H1 (cell line): ENCODE results near the gene HTRA2.

Experiments
- CHD2 ChIP-seq: IDR thresholded peaks from 2 replicates; pipeline ENCODE4 v1.6.1; 2012; ENCODE audit warnings: low read length, improper control_type of control experiment
- EGR1 ChIP-seq: IDR thresholded peaks from 2 replicates; pipeline ENCODE4 v1.6.1; 2011; ENCODE audit warnings: low read depth, low read length, borderline replicate concordance
- KDM4A ChIP-seq: IDR thresholded peaks from one replicate; pipeline ENCODE4 v1.7.1; 2012; ENCODE audit warnings: low read depth, mild to moderate bottlenecking, moderate library complexity, low read length, inconsistent platforms; ENCODE audit not compliant: severe bottlenecking
- MAFK ChIP-seq: IDR thresholded peaks from 2 replicates; pipeline ENCODE4 v1.6.1; 2012; ENCODE audit warnings: low read depth, mild to moderate bottlenecking, improper control_type of control experiment, low read length
- POLR2A ChIP-seq, 2 experiments: IDR thresholded peaks; 1 replicate in 1 of 2; 2 replicates in 1 of 2; pipeline ENCODE4 v1.6.1; 2011; ENCODE audit warnings: low read depth in 2 of 2, low read length in 2 of 2, mild to moderate bottlenecking in 2 of 2; ENCODE audit errors: control extremely low read depth in 1 of 2
- SIRT6 ChIP-seq: IDR thresholded peaks from one replicate; pipeline ENCODE4 v1.7.1; 2012; ENCODE audit warnings: low read length, inconsistent platforms
- SP1 ChIP-seq: IDR thresholded peaks from 2 replicates; pipeline ENCODE4 v1.6.1; 2011; ENCODE audit warnings: low read depth, low read length
- YY1 ChIP-seq: IDR thresholded peaks from 2 replicates; pipeline ENCODE4 v1.6.1; 2011; ENCODE audit warnings: low read depth, mild to moderate bottlenecking, low read length
- TF ChIP-seq, protein P1 (sequence below), 3 experiments: IDR thresholded peaks; 1 replicate in 2 of 3; 2 replicates in 1 of 3; pipeline versions ENCODE4 v1.5.1 to v1.6.1; 2011; ENCODE audit warnings: low read length in 3 of 3, mild to moderate bottlenecking in 3 of 3, inconsistent platforms in 2 of 3, low read depth in 1 of 3, moderate library complexity in 1 of 3; ENCODE audit not compliant: insufficient read depth in 1 of 3; ENCODE audit errors: control extremely low read depth in 1 of 3
- TF ChIP-seq, protein P2 (sequence below): IDR thresholded peaks from 2 replicates; pipeline ENCODE4 v1.6.1; 2012; ENCODE audit warnings: low read length, inconsistent platforms

DNA sequence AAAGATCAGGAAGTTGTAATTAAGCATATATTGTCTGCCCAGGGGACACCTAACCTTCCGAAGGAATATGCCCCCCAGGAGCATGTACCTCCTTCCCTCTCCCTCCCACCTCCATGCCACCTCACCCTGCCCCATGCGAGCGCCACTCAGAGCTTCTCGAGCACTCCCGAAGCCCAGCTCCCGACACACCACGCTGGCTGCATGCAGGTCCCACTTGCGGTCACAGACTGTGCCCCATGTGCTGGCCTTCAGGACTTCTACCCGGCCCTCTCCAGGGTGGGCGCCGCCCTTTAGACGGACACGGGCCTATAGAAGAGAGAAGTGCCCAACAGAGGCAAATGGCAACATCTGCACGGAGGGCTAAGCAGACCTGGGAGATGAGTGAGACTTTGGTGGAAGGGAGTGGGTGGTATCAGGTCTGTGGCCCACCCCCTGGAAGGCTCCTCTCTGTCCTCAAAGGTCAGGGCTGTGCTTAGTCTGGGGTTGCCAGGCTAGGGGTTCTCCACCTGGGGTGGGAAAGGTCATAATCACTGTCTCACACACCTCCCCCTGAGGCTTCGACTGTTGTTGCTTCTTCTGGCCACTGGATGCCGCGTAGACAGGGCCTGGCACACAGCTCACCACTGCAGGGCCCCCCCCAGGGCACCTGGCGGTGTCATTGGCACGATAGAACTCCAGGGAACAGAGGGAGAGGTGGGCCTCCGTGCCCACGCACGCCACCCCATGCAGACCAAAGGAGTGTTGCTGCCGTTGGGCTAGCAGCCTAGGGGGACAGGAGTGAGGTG, 6.6 kb downstream of the HTRA2 start:
- TF ChIP-seq EGR1 (no peak), POLR2A (IDR thresholded peaks at IDR 0.05; ENCODE audit: control extremely low read depth in 1 of 2, low read depth in 2 of 2, low read length in 2 of 2) (no peak), KDM4A (no peak), CHD2 (no peak), YY1 (no peak), SP1 (no peak), SIRT6 (no peak), MAFK (no peak)
- TF ChIP-seq, protein P1, sequence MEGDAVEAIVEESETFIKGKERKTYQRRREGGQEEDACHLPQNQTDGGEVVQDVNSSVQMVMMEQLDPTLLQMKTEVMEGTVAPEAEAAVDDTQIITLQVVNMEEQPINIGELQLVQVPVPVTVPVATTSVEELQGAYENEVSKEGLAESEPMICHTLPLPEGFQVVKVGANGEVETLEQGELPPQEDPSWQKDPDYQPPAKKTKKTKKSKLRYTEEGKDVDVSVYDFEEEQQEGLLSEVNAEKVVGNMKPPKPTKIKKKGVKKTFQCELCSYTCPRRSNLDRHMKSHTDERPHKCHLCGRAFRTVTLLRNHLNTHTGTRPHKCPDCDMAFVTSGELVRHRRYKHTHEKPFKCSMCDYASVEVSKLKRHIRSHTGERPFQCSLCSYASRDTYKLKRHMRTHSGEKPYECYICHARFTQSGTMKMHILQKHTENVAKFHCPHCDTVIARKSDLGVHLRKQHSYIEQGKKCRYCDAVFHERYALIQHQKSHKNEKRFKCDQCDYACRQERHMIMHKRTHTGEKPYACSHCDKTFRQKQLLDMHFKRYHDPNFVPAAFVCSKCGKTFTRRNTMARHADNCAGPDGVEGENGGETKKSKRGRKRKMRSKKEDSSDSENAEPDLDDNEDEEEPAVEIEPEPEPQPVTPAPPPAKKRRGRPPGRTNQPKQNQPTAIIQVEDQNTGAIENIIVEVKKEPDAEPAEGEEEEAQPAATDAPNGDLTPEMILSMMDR (IDR thresholded peaks at IDR 0.05; ENCODE audit: control extremely low read depth in 1 of 3, insufficient read depth in 1 of 3, low read depth in 1 of 3, low read length in 3 of 3): no peak
- TF ChIP-seq, protein P2, sequence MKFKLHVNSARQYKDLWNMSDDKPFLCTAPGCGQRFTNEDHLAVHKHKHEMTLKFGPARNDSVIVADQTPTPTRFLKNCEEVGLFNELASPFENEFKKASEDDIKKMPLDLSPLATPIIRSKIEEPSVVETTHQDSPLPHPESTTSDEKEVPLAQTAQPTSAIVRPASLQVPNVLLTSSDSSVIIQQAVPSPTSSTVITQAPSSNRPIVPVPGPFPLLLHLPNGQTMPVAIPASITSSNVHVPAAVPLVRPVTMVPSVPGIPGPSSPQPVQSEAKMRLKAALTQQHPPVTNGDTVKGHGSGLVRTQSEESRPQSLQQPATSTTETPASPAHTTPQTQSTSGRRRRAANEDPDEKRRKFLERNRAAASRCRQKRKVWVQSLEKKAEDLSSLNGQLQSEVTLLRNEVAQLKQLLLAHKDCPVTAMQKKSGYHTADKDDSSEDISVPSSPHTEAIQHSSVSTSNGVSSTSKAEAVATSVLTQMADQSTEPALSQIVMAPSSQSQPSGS: no peak
